GM12878 (cell line): ENCODE results near the gene CAMTA1. TPM values are rescaled to one million over a fixed set of nuclear protein-coding genes. Genes with fewer than 3 reads are reported as not detected.

ENCODE experiments used
- ATAC-seq: fragments of 200-7000 bp; cut with Tn5 transposase; 3 replicates; pipeline ENCODE4 v1.9.1; 2020; ENCODE audit warnings: mild to moderate bottlenecking, moderate library complexity
- BruUV-seq: library from RNA; stranded (reverse); fragments of 400-500 nt; replicated peaks from 2 replicates; lab custom pipeline; 2021; lab: Mats Ljungman, UMichigan
- CTCF ChIA-PET: fragments of 300-600 bp; sonication (Branson Sonifier 250); formaldehyde crosslinking; extraction: SDS; loops from one replicate; lab custom pipeline; 2021; ENCODE audit warnings: inconsistent platforms; lab: Yijun Ruan, JAX
- POLR2A ChIA-PET: fragments of 350-600 bp; formaldehyde crosslinking; extraction: SDS; loops from one replicate; lab custom pipeline; 2021; ENCODE audit warnings: inconsistent platforms; lab: Charles Lee
- RAD21 ChIA-PET: fragments of 300-600 bp; sonication (Branson Sonifier 250); formaldehyde crosslinking; loops from one replicate; lab custom pipeline; 2023; ENCODE audit warnings: antibody characterized with exemption; ENCODE audit not compliant: unreplicated experiment; lab: Charles Lee
- SMC1A ChIA-PET: fragments of 300-600 bp; sonication (Branson Sonifier 250); formaldehyde crosslinking; loops from one replicate; lab custom pipeline; 2023; ENCODE audit not compliant: unreplicated experiment, uncharacterized antibody; lab: Charles Lee
- DNase-seq: peaks from one replicate; pipeline ENCODE4 v3.0.0-alpha.2; 2011; ENCODE audit warnings: low read depth, low spot score
- FAIRE-seq: peaks from 3 replicates; lab custom pipeline; 2011; peaks lifted over from hg19 to GRCh38; lab: Jason Lieb, UNC
- H2AFZ ChIP-seq: 2 replicates; pipeline ENCODE4 v1.6.0; 2011; ENCODE audit warnings: low read depth, low read length, control low read depth; ENCODE audit not compliant: control insufficient read depth
- H3K27ac ChIP-seq: 2 replicates; pipeline ENCODE4 v1.5.1; 2011; ENCODE audit warnings: control low read depth; ENCODE audit not compliant: control insufficient read depth, insufficient read depth
- H3K27me3 ChIP-seq, 2 experiments: replicated peaks in 1 of 2; 2 replicates each; pipeline versions ENCODE4 v1.6.0 to v1.6.1; 2011; ENCODE audit warnings: low read length in 1 of 2; ENCODE audit not compliant: control insufficient read depth in 2 of 2, insufficient read depth in 2 of 2
- H3K36me3 ChIP-seq, 2 experiments: 2 replicates each; pipeline ENCODE4 v1.5.1; 2011; ENCODE audit warnings: low read length in 1 of 2; ENCODE audit not compliant: control insufficient read depth in 2 of 2, insufficient read depth in 2 of 2
- H3K4me1 ChIP-seq: 2 replicates; pipeline ENCODE4 v1.6.1; 2011; ENCODE audit warnings: mild to moderate bottlenecking, low read length, moderate library complexity, mixed read lengths; ENCODE audit not compliant: control insufficient read depth, insufficient read depth
- H3K4me2 ChIP-seq: 2 replicates; pipeline ENCODE4 v1.6.0; 2011; ENCODE audit warnings: control low read depth; ENCODE audit not compliant: control insufficient read depth, insufficient read depth
- H3K4me3 ChIP-seq: fragments of 200-600 bp; sonication (generic); 2 replicates; pipeline ENCODE4 v1.5.1; 2016
- H3K79me2 ChIP-seq: 2 replicates; pipeline ENCODE4 v1.6.0; 2011; ENCODE audit warnings: low read length; ENCODE audit not compliant: control insufficient read depth, insufficient read depth
- H3K9ac ChIP-seq: 2 replicates; pipeline ENCODE4 v1.8.0; 2011; ENCODE audit warnings: low read length, control low read depth, mixed read lengths; ENCODE audit not compliant: control insufficient read depth, insufficient read depth
- H3K9me3 ChIP-seq: replicated peaks from 3 replicates; pipeline ENCODE4 v1.5.1; 2011; ENCODE audit warnings: mild to moderate bottlenecking, low read length; ENCODE audit not compliant: control insufficient read depth, insufficient read depth
- H4K20me1 ChIP-seq: 2 replicates; pipeline ENCODE4 v1.6.0; 2011; ENCODE audit not compliant: control insufficient read depth, insufficient read depth
- BHLHE40 ChIP-seq, 2 experiments: fragments of 450-650 bp in 1 of 2; IDR thresholded peaks; 2 replicates each; pipeline ENCODE4 v1.6.1; 2011 to 2017; ENCODE audit warnings: low read depth in 2 of 2, borderline replicate concordance in 1 of 2, improper control_type of control experiment in 1 of 2, low read length in 1 of 2, mild to moderate bottlenecking in 1 of 2
- CREM ChIP-seq: IDR thresholded peaks from 2 replicates; pipeline ENCODE4 v1.6.1; 2014; ENCODE audit warnings: antibody characterized with exemption, low read depth
- DPF2 ChIP-seq: fragments of 450-650 bp; IDR thresholded peaks from 2 replicates; pipeline ENCODE4 v1.6.1; 2017; ENCODE audit warnings: mild to moderate bottlenecking
- EZH2 ChIP-seq: IDR thresholded peaks from 2 replicates; pipeline ENCODE4 v1.6.1; 2012; ENCODE audit warnings: low read depth, mild to moderate bottlenecking, control low read depth, inconsistent platforms, low read length, borderline replicate concordance; ENCODE audit not compliant: control insufficient read depth
- IKZF1 ChIP-seq: fragments of 450-650 bp; conservative IDR thresholded peaks from 2 replicates; pipeline ENCODE4 v1.6.1; 2017; ENCODE audit warnings: antibody characterized with exemption, mild to moderate bottlenecking
- IRF4 ChIP-seq: IDR thresholded peaks from 2 replicates; pipeline ENCODE4 v1.6.1; 2011; ENCODE audit warnings: low read depth, low read length
- MYB ChIP-seq: fragments of 150-350 bp; IDR thresholded peaks from 2 replicates; pipeline ENCODE4 v1.6.1; 2014; ENCODE audit warnings: mild to moderate bottlenecking, low read depth, low read length, borderline replicate concordance
- NFYB ChIP-seq: IDR thresholded peaks from 2 replicates; pipeline ENCODE4 v1.6.1; 2011; ENCODE audit warnings: low read depth, mild to moderate bottlenecking, low read length, improper control_type of control experiment, moderate library complexity; ENCODE audit not compliant: insufficient read depth
- PML ChIP-seq: IDR thresholded peaks from 2 replicates; pipeline ENCODE4 v1.6.1; 2012; ENCODE audit warnings: low read length, inconsistent platforms
- RFX5 ChIP-seq: IDR thresholded peaks from 2 replicates; pipeline ENCODE4 v1.6.1; 2011; ENCODE audit warnings: low read depth, low read length, improper control_type of control experiment
- WRNIP1 ChIP-seq: IDR thresholded peaks from 2 replicates; pipeline ENCODE4 v1.6.1; 2011; ENCODE audit warnings: low read depth, low read length, improper control_type of control experiment, borderline replicate concordance
- WGBS: methylation state at CpG from one replicate; pipeline ENCODE4 v1.1.6; 2016; ENCODE audit warnings: low lambda C conversion rate; ENCODE audit not compliant: insufficient replicate concordance, insufficient coverage; ENCODE audit errors: missing lambda C conversion rate; 5-methylcytosine and 5-hydroxymethylcytosine counted together
- in situ Hi-C: fragments of 300-500 bp; cut with MboI; formaldehyde crosslinking; loops from 9 replicates; pipeline ENCODE4 v1.14.3; 2018; ENCODE audit warnings: mixed read lengths
- intact Hi-C: fragments of 100-400 bp; cut with micrococcal nuclease; formaldehyde crosslinking; loops from one replicate; pipeline ENCODE4 v1.14.2; 2022; ENCODE audit not compliant: unreplicated experiment
- polyA plus RNA-seq, 11 experiments: library from polyadenylated mRNA; depleted of rRNA in 4 of 11; unstranded in 6 of 11; stranded (reverse) in 5 of 11; fragments of >200 nt; fragmentation: Nextera tagmentation in 4 of 11; fragmentation: Illumina TruSeq in 1 of 11; extraction: Ambion mirVana in 4 of 11; extraction: Trizol in 1 of 11; gene quantifications; 1 replicate in 1 of 11; 2 replicates in 10 of 11; pipeline versions ENCODE4 v1.2.1 to v1.2.3, GENCODE V29; 2011 to 2016; ENCODE audit warnings: inconsistent platforms in 2 of 11, missing spikeins in 2 of 11, low read depth in 1 of 11
- total RNA-seq, 4 experiments: library from RNA; depleted of rRNA in 3 of 4; stranded (reverse); fragments of >200 nt in 3 of 4; fragmentation: Illumina TruSeq in 1 of 4; extraction: Trizol in 1 of 4; gene quantifications; 2 replicates each; pipeline versions ENCODE4 v1.2.1 to v1.2.3, GENCODE V29; 2013 to 2021
- TF ChIP-seq, protein P1 (sequence below): fragments of 450-650 bp; IDR thresholded peaks from 2 replicates; pipeline ENCODE4 v1.6.1; 2018; ENCODE audit warnings: borderline replicate concordance, mild to moderate bottlenecking; ENCODE audit not compliant: partially characterized antibody
- TF ChIP-seq, protein P2 (sequence below): IDR thresholded peaks from 2 replicates; pipeline ENCODE4 v1.6.1; 2012; ENCODE audit warnings: low read length, inconsistent platforms
- TF ChIP-seq, protein P3 (sequence below): fragments of 450-650 bp; formaldehyde crosslinking; IDR thresholded peaks from 2 replicates; pipeline ENCODE4 v1.5.0; 2022; ENCODE audit warnings: mild to moderate bottlenecking, missing genetic modification characterization
- TF ChIP-seq, protein P4 (sequence below): fragments of 450-650 bp; IDR thresholded peaks from 2 replicates; pipeline ENCODE4 v1.6.1; 2017; ENCODE audit warnings: borderline replicate concordance

The CAMTA1 gene
- total and polyA plus RNA-seq, 10 of the 15 experiments (the other 5 are each of a cell fraction or from before 2014, with no cell fraction given) = 37.7 to 148 (median 76.4) TPM

DNA sequence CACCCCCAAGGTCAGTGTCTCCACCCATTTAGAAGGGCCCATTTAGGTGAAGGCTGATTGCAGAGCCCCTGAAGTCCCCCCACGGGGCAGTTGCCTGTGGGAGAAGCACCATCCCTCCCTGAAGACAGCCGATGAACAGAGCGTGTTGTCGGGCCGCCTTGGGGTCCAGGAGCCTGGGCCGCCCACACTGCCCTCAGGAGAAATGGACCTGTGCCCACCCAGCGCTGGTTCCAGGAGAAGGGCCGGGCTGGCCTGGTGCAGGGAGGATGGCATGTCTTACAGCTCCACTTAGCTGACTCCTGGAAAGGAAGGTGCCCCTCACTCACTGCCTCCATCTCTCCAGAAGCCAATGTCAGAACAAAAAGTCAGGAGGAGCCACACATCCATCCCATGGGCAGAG, 733.2 kb downstream of the CAMTA1 start:
- ChIA-PET RAD21 (no interaction called here), POLR2A (no interaction called here), SMC1A (no interaction called here), CTCF (no interaction called here)
- DNase-seq = no peak
- no peaks in the 10 kb centered on the region; a peak in 1 of 4 replicates for H3K27me3 ChIP-seq
- H2AFZ ChIP-seq = no peak overlapping the region
- H3K4me3 ChIP-seq = no peak overlapping the region
- H3K4me2 ChIP-seq = no peak overlapping the region
- no peaks in the 10 kb centered on the region for H3K79me2 ChIP-seq
- H3K4me1 ChIP-seq = no peaks in the 10 kb centered on the region
- H4K20me1 ChIP-seq = no peaks in the 10 kb centered on the region
- no peak overlapping the region for H3K9ac ChIP-seq
- no peak for FAIRE-seq
- H3K27ac ChIP-seq = no peak overlapping the region
- TF ChIP-seq PML (no peak), BHLHE40 (IDR thresholded peaks at IDR 0.05; ENCODE audit: borderline replicate concordance in 1 of 2, low read depth in 2 of 2, low read length in 1 of 2) (no peak), IRF4 (no peak), MYB (no peak), CREM (no peak), DPF2 (no peak), IKZF1 (no peak), RFX5 (no peak), WRNIP1 (no peak), EZH2 (no peak), NFYB (no peak)
- TF ChIP-seq, protein P1, sequence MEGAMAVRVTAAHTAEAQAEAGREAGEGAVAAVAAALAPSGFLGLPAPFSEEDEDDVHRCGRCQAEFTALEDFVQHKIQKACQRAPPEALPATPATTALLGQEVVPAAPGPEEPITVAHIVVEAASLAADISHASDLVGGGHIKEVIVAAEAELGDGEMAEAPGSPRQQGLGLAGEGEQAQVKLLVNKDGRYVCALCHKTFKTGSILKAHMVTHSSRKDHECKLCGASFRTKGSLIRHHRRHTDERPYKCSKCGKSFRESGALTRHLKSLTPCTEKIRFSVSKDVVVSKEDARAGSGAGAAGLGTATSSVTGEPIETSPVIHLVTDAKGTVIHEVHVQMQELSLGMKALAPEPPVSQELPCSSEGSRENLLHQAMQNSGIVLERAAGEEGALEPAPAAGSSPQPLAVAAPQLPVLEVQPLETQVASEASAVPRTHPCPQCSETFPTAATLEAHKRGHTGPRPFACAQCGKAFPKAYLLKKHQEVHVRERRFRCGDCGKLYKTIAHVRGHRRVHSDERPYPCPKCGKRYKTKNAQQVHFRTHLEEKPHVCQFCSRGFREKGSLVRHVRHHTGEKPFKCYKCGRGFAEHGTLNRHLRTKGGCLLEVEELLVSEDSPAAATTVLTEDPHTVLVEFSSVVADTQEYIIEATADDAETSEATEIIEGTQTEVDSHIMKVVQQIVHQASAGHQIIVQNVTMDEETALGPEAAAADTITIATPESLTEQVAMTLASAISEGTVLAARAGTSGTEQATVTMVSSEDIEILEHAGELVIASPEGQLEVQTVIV = no peak
- TF ChIP-seq, protein P2, sequence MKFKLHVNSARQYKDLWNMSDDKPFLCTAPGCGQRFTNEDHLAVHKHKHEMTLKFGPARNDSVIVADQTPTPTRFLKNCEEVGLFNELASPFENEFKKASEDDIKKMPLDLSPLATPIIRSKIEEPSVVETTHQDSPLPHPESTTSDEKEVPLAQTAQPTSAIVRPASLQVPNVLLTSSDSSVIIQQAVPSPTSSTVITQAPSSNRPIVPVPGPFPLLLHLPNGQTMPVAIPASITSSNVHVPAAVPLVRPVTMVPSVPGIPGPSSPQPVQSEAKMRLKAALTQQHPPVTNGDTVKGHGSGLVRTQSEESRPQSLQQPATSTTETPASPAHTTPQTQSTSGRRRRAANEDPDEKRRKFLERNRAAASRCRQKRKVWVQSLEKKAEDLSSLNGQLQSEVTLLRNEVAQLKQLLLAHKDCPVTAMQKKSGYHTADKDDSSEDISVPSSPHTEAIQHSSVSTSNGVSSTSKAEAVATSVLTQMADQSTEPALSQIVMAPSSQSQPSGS = no peak
- TF ChIP-seq, protein P3, sequence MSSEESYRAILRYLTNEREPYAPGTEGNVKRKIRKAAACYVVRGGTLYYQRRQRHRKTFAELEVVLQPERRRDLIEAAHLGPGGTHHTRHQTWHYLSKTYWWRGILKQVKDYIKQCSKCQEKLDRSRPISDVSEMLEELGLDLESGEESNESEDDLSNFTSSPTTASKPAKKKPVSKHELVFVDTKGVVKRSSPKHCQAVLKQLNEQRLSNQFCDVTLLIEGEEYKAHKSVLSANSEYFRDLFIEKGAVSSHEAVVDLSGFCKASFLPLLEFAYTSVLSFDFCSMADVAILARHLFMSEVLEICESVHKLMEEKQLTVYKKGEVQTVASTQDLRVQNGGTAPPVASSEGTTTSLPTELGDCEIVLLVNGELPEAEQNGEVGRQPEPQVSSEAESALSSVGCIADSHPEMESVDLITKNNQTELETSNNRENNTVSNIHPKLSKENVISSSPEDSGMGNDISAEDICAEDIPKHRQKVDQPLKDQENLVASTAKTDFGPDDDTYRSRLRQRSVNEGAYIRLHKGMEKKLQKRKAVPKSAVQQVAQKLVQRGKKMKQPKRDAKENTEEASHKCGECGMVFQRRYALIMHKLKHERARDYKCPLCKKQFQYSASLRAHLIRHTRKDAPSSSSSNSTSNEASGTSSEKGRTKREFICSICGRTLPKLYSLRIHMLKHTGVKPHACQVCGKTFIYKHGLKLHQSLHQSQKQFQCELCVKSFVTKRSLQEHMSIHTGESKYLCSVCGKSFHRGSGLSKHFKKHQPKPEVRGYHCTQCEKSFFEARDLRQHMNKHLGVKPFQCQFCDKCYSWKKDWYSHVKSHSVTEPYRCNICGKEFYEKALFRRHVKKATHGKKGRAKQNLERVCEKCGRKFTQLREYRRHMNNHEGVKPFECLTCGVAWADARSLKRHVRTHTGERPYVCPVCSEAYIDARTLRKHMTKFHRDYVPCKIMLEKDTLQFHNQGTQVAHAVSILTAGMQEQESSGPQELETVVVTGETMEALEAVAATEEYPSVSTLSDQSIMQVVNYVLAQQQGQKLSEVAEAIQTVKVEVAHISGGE = no peak
- TF ChIP-seq, protein P4, sequence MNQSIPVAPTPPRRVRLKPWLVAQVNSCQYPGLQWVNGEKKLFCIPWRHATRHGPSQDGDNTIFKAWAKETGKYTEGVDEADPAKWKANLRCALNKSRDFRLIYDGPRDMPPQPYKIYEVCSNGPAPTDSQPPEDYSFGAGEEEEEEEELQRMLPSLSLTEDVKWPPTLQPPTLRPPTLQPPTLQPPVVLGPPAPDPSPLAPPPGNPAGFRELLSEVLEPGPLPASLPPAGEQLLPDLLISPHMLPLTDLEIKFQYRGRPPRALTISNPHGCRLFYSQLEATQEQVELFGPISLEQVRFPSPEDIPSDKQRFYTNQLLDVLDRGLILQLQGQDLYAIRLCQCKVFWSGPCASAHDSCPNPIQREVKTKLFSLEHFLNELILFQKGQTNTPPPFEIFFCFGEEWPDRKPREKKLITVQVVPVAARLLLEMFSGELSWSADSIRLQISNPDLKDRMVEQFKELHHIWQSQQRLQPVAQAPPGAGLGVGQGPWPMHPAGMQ = no peak
- 15% methylated on average over 8 of the region's 8 CpGs for WGBS
- intact Hi-C loops = no loop called here
- no TSS peak for BruUV-seq
- no peaks in the 10 kb centered on the region; the same call in 2 of the 3 replicates for H3K9me3 ChIP-seq
- in situ Hi-C loops = no loop called here
- no peak for ATAC-seq
- H3K36me3 ChIP-seq = no peaks in the 10 kb centered on the region
